A549 (cell line): ENCODE results near the gene IGSF10. TPM values are rescaled to one million over a fixed set of nuclear protein-coding genes. Genes with fewer than 3 reads are reported as not detected.

Experiments
- ATAC-seq, 2 experiments: fragments of 200-7000 bp in 1 of 2; fragments of >200 bp in 1 of 2; cut with Nextera tagmentation in 1 of 2; cut with Tn5 transposase in 1 of 2; 3 replicates each; pipeline versions ENCODE4 v1.8.0 to v1.9.1; 2018 to 2020; ENCODE audit warnings: mild to moderate bottlenecking in 1 of 2, moderate library complexity in 1 of 2
- CTCF ChIA-PET: fragments of 300-600 bp; sonication (Branson Sonifier 250); formaldehyde crosslinking; extraction: SDS; loops from one replicate; lab custom pipeline; 2021; ENCODE audit warnings: antibody characterized with exemption, inconsistent platforms; lab: Yijun Ruan, JAX
- POLR2A ChIA-PET: fragments of 350-600 bp; formaldehyde crosslinking; extraction: SDS; loops from one replicate; lab custom pipeline; 2021; ENCODE audit warnings: antibody characterized with exemption, inconsistent platforms; lab: Yijun Ruan, JAX
- DNase-seq, 2 experiments: peaks; one replicate each; pipeline versions ENCODE4 v3.0.0 to v3.0.0-alpha.2; 2011 to 2016; ENCODE audit warnings: low read depth in 1 of 2, low spot score in 1 of 2
- FAIRE-seq: peaks from 2 replicates; lab custom pipeline; 2011; peaks lifted over from hg19 to GRCh38; lab: Jason Lieb, UNC
- H3K27ac ChIP-seq, 2 experiments: fragments of >200 bp; sonication (Bioruptor Twin); formaldehyde crosslinking; 3 replicates each; pipeline ENCODE4 v1.5.1; 2016 to 2017
- H3K4me1 ChIP-seq: fragments of >200 bp; sonication (Bioruptor Twin); formaldehyde crosslinking; 3 replicates; pipeline ENCODE4 v1.6.1; 2016
- H3K4me2 ChIP-seq: fragments of >200 bp; sonication (Bioruptor Twin); formaldehyde crosslinking; 3 replicates; pipeline ENCODE4 v1.6.1; 2016
- H3K4me3 ChIP-seq: fragments of >200 bp; sonication (Bioruptor Twin); formaldehyde crosslinking; 3 replicates; pipeline ENCODE4 v1.5.1; 2016
- H3K9me3 ChIP-seq: fragments of >200 bp; sonication (Bioruptor Twin); formaldehyde crosslinking; 3 replicates; pipeline ENCODE4 v1.6.1; 2016
- BHLHE40 ChIP-seq: IDR thresholded peaks from 2 replicates; pipeline ENCODE4 v1.6.1; 2012; ENCODE audit warnings: low read depth, low read length, inconsistent platforms
- CBX8 ChIP-seq: fragments of 200-600 bp; sonication (generic); IDR thresholded peaks from 2 replicates; pipeline ENCODE4 v1.6.1; 2016
- CHD2 ChIP-seq: fragments of 150-350 bp; IDR thresholded peaks from 2 replicates; pipeline ENCODE4 v1.6.1; 2014; ENCODE audit warnings: low read length; ENCODE audit not compliant: partially characterized antibody
- EHF ChIP-seq: fragments of 250-450 bp; sonication (Bioruptor Pico); IDR thresholded peaks from 2 replicates; pipeline ENCODE4 v1.5.0; 2020; ENCODE audit warnings: mild to moderate bottlenecking
- EHMT2 ChIP-seq: fragments of 200-600 bp; sonication (generic); IDR thresholded peaks from 2 replicates; pipeline ENCODE4 v1.6.1; 2016; ENCODE audit warnings: antibody characterized with exemption, low read depth, mild to moderate bottlenecking, moderate library complexity
- EP300 ChIP-seq, 2 experiments: fragments of >200 bp; sonication (Bioruptor Twin); formaldehyde crosslinking; IDR thresholded peaks; 2 replicates in 1 of 2; 3 replicates in 1 of 2; pipeline ENCODE4 v1.6.1; 2016 to 2017
- FOSL2 ChIP-seq, 2 experiments: fragments of 450-650 bp in 1 of 2; fragments of >200 bp in 1 of 2; sonication (Bioruptor Twin) in 1 of 2; formaldehyde crosslinking; IDR thresholded peaks; 2 replicates each; pipeline versions ENCODE4 v1.5.0 to v1.6.1; 2016 to 2020; ENCODE audit warnings: mild to moderate bottlenecking in 1 of 2, moderate library complexity in 1 of 2
- GATA3 ChIP-seq: IDR thresholded peaks from 2 replicates; pipeline ENCODE4 v1.6.1; 2012; ENCODE audit warnings: borderline replicate concordance
- HEYL ChIP-seq: fragments of 250-450 bp; sonication (Bioruptor Pico); IDR thresholded peaks from 2 replicates; pipeline ENCODE4 v1.8.0; 2021; ENCODE audit warnings: mild to moderate bottlenecking, moderate library complexity
- HMGXB4 ChIP-seq: fragments of 250-450 bp; sonication (Bioruptor Pico); IDR thresholded peaks from 2 replicates; pipeline ENCODE4 v1.5.0; 2021; ENCODE audit warnings: mild to moderate bottlenecking, moderate library complexity, borderline replicate concordance
- HOXA7 ChIP-seq: fragments of 250-450 bp; sonication (Bioruptor Pico); IDR thresholded peaks from 2 replicates; pipeline ENCODE4 v1.5.0; 2020; ENCODE audit warnings: mild to moderate bottlenecking, moderate library complexity
- HOXB13 ChIP-seq: fragments of 250-450 bp; sonication (Bioruptor Pico); IDR thresholded peaks from 2 replicates; pipeline ENCODE4 v1.5.0; 2020; ENCODE audit warnings: low read depth, mild to moderate bottlenecking, moderate library complexity
- MAFK ChIP-seq: fragments of 450-650 bp; IDR thresholded peaks from 2 replicates; pipeline ENCODE4 v1.6.1; 2014; ENCODE audit not compliant: partially characterized antibody
- MYC ChIP-seq: IDR thresholded peaks from 2 replicates; pipeline ENCODE4 v1.6.1; 2012; ENCODE audit warnings: mild to moderate bottlenecking, inconsistent platforms, low read length, improper control_type of control experiment, borderline replicate concordance
- PBX3 ChIP-seq: IDR thresholded peaks from 2 replicates; pipeline ENCODE4 v1.6.1; 2012
- POLR2A ChIP-seq: IDR thresholded peaks from 2 replicates; pipeline ENCODE4 v1.6.1; 2012; ENCODE audit warnings: mild to moderate bottlenecking, low read length
- RAD21 ChIP-seq, 2 experiments: fragments of >200 bp in 1 of 2; sonication (Bioruptor Twin) in 1 of 2; formaldehyde crosslinking in 1 of 2; IDR thresholded peaks in 1 of 2; conservative IDR thresholded peaks in 1 of 2; 2 replicates in 1 of 2; 3 replicates in 1 of 2; pipeline ENCODE4 v1.6.1; 2012 to 2018; ENCODE audit warnings: inconsistent platforms in 1 of 2
- TFCP2L1 ChIP-seq: fragments of 250-450 bp; sonication (Bioruptor Pico); IDR thresholded peaks from 2 replicates; pipeline ENCODE4 v1.5.0; 2021; ENCODE audit warnings: mild to moderate bottlenecking
- USF2 ChIP-seq: fragments of 450-650 bp; IDR thresholded peaks from 2 replicates; pipeline ENCODE4 v1.6.1; 2014; ENCODE audit warnings: antibody characterized with exemption
- ZC3H11A ChIP-seq: fragments of 450-650 bp; IDR thresholded peaks from 2 replicates; pipeline ENCODE4 v1.6.1; 2014; ENCODE audit warnings: antibody characterized with exemption, mild to moderate bottlenecking
- ZNF302 ChIP-seq: fragments of 250-450 bp; sonication (Bioruptor Pico); IDR thresholded peaks from 2 replicates; pipeline ENCODE4 v1.9.0; 2021; ENCODE audit warnings: inconsistent platforms, mild to moderate bottlenecking, moderate library complexity
- ZSCAN20 ChIP-seq: fragments of 250-450 bp; sonication (Bioruptor Pico); IDR thresholded peaks from 2 replicates; pipeline ENCODE4 v1.8.0; 2022; ENCODE audit warnings: mild to moderate bottlenecking, moderate library complexity
- WGBS: methylation state at CpG from one replicate; pipeline ENCODE4 v1.1.6; 2017; ENCODE audit errors: missing lambda C conversion rate; 5-methylcytosine and 5-hydroxymethylcytosine counted together
- polyA plus RNA-seq, 4 experiments: library from polyadenylated mRNA; depleted of rRNA in 3 of 4; stranded (reverse); fragments of >200 nt; fragmentation: RNase III in 1 of 4; extraction: RNeasy Plus Mini Kit Qiagen cat#74134 plus additional on column Dnase treatment in 1 of 4; gene quantifications; 2 replicates in 3 of 4; 3 replicates in 1 of 4; pipeline ENCODE4 v1.2.3, GENCODE V29; 2011 to 2017
- TF ChIP-seq, protein P1 (sequence below): fragments of >200 bp; sonication (Bioruptor Twin); formaldehyde crosslinking; IDR thresholded peaks from 3 replicates; pipeline ENCODE4 v1.6.1; 2016

The IGSF10 gene
- polyA plus RNA-seq, 2 of the 4 experiments (the other 2 are of a cell fraction), result 0.61 to 2.9 TPM

GRCh38 chr3:151501923-151502632 is 41.2 kb upstream of the IGSF10 start:
- H3K4me1 ChIP-seq, result no peaks in the 10 kb centered on the region
- H3K9me3 ChIP-seq, result no peaks in the 10 kb centered on the region
- ChIA-PET POLR2A (no interaction called here), CTCF (no interaction called here)
- no peak overlapping the region for H3K27ac ChIP-seq
- WGBS, result 65% methylated on average over 4 of the region's 4 CpGs
- ATAC-seq (no peak), DNase-seq (no peak), FAIRE-seq (no peak)
- TF ChIP-seq ZSCAN20 (CRISPR knock-in tag), result no peak
- TF ChIP-seq HOXA7 (CRISPR knock-in tag), result no peak
- TF ChIP-seq EHMT2, result no peak
- no peak for TF ChIP-seq RAD21 (conservative IDR thresholded peaks at IDR 0.05 in 1 of 2, IDR thresholded peaks at IDR 0.05 in 1 of 2)
- TF ChIP-seq PBX3, result no peak
- no peak for TF ChIP-seq HEYL (CRISPR knock-in tag)
- TF ChIP-seq HOXB13 (CRISPR knock-in tag), result no peak
- no peak for TF ChIP-seq TFCP2L1 (CRISPR knock-in tag)
- TF ChIP-seq USF2, result no peak
- no peak overlapping the region for H3K4me3 ChIP-seq
- H3K4me2 ChIP-seq, result no peak overlapping the region

DNA sequence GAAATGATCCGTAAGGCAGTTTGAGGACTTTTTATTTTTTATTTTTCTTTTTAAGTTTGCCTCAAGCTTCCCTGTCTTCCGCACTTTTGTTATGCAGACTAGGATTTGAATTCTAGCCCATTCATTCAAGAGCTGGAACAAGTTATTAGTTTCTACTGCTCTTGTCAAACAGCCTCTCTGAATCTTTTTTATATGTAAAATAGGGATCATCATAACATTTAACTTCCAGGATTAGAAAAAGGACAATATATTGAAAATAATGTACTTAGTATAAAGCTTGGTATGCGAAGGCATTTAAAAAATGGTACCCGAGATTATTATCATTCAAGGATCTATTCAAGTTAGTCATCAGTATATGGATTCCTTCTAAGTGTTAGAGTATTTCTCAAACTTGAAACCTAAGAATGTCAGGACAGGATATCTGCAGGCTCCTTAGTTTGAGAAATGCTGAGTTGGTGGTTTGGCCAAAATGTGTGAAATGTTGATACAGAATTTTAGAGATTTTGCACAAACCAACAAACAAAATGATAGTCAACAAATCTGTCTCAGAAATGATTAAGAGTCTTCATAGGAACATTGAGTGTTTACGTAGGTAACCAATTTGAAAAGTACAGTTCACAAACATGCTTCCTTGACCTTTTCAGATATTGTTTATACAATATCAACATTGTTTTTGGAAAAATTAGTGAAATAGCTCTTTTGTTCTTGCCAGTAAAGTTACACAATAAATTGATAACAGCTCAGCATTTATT is 40.5 kb upstream of the IGSF10 start:
- DNase-seq (no peak), FAIRE-seq (no peak), ATAC-seq (no peak)
- WGBS, result 78% methylated on average over 5 of the region's 5 CpGs
- no peak overlapping the region for H3K4me3 ChIP-seq
- TF ChIP-seq HEYL (CRISPR knock-in tag), result no peak
- no peak for TF ChIP-seq POLR2A
- no peak for TF ChIP-seq MYC
- TF ChIP-seq MAFK, result peak; percentile 31
- TF ChIP-seq ZNF302 (CRISPR knock-in tag), result no peak
- TF ChIP-seq EHF (CRISPR knock-in tag), result no peak
- no peak for TF ChIP-seq PBX3
- TF ChIP-seq ZC3H11A, result no peak
- H3K27ac ChIP-seq, result no peak overlapping the region
- H3K9me3 ChIP-seq, result no peaks in the 10 kb centered on the region
- H3K4me2 ChIP-seq, result no peak overlapping the region
- POLR2A ChIA-PET, result no interaction called here
- no peaks in the 10 kb centered on the region for H3K4me1 ChIP-seq
- CTCF ChIA-PET, result no interaction called here

GRCh38 chr3:151499168-151499567 is 38.3 kb upstream of the IGSF10 start:
- FAIRE-seq, result no peak
- Histone ChIP-seq H3K27ac (no peak overlapping the region), H3K4me3 (no peak overlapping the region), H3K9me3 (no peaks in the 10 kb centered on the region), H3K4me1 (no peaks in the 10 kb centered on the region), H3K4me2 (no peak overlapping the region)
- 14% methylated on average over 3 of the region's 3 CpGs for WGBS
- ChIA-PET POLR2A (no interaction called here), CTCF (no interaction called here)
- ATAC-seq, result no peak
- DNase-seq, result no peak
- no peak for TF ChIP-seq HMGXB4 (CRISPR knock-in tag)
- TF ChIP-seq EHF (CRISPR knock-in tag), result no peak
- TF ChIP-seq, protein P1, sequence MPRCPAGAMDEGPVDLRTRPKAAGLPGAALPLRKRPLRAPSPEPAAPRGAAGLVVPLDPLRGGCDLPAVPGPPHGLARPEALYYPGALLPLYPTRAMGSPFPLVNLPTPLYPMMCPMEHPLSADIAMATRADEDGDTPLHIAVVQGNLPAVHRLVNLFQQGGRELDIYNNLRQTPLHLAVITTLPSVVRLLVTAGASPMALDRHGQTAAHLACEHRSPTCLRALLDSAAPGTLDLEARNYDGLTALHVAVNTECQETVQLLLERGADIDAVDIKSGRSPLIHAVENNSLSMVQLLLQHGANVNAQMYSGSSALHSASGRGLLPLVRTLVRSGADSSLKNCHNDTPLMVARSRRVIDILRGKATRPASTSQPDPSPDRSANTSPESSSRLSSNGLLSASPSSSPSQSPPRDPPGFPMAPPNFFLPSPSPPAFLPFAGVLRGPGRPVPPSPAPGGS, result no peak
- TF ChIP-seq FOSL2 (IDR thresholded peaks at IDR 0.05), result no peak
- TF ChIP-seq FOSL2 (CRISPR knock-in tag; IDR thresholded peaks at IDR 0.05), result no peak
- no peak for TF ChIP-seq CHD2
- TF ChIP-seq HOXA7 (CRISPR knock-in tag), result no peak
- TF ChIP-seq CBX8, result no peak
- TF ChIP-seq GATA3, result no peak
- no peak for TF ChIP-seq EP300 (IDR thresholded peaks at IDR 0.05)
- no peak for TF ChIP-seq BHLHE40
